HG02970 (cell line): ENCODE results near the gene JARID2.

Experiments
- ATAC-seq: cut with Tn5 transposase; IDR thresholded peaks from one replicate; pipeline ENCODE4 v1.9.1; 2021; ENCODE audit warnings: mild to moderate bottlenecking, moderate library complexity, moderate number of reproducible peaks; ENCODE audit not compliant: unreplicated experiment, low FRiP score

The JARID2 gene

DNA sequence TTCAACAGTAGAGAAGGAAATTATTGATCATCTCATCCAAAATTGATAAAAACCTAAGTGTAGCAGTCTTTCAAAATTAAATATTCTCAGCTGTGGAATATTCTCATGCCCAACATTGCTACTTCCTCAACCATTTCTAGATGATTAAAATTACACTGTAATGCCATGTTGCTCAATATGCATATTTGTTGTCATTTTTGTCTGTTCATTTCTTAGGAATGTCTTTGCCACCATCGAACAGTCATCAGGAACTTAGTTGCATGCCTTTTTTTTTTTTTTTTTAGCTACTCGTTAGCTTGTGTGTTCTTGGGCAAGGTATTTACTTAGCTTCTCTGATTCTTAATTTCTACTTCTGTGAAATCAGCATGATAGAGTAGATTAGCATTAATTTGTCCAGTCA lies 228.3 kb downstream of the JARID2 start:
- no peak for ATAC-seq

DNA sequence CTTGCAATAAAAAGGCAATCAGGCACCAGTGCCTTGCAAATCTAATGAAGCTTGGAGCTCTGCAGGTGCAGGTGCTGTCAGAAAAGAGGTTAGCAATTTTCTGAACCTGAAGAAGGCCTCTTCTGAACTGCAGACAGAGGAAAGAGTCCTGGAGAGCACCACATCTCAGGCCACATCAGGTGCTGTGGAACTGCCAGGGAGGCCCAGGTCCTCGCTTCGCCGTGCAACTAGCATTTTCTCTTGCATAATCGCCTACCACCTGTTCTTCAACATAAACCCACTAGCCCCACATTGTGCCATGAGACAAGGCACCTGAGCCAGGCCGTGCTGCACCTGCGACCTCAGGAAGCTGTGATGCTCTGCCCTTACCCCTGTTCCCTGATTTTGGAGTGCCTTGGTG lies 229.4 kb downstream of the JARID2 start:
- no peak for ATAC-seq

DNA sequence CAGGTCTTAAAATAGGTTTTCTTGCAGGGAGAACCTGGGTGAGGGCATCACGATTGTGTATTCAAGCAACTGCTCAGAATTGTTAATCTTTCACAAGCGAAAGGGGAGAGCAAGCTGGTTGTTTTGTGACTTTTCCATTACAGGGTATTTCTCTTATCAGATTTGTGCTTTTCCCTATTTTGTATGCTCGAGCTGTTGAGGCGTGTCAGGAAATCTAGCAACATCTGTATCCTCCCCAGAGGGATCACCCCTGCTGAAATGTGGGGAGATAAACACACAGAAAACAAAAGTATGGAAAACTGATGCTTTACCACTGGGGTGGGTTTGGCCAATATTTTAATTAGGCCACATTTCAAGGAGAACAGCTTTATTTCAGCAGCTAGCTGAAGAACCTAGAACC lies 230.0 kb downstream of the JARID2 start:
- ATAC-seq, result no peak

DNA sequence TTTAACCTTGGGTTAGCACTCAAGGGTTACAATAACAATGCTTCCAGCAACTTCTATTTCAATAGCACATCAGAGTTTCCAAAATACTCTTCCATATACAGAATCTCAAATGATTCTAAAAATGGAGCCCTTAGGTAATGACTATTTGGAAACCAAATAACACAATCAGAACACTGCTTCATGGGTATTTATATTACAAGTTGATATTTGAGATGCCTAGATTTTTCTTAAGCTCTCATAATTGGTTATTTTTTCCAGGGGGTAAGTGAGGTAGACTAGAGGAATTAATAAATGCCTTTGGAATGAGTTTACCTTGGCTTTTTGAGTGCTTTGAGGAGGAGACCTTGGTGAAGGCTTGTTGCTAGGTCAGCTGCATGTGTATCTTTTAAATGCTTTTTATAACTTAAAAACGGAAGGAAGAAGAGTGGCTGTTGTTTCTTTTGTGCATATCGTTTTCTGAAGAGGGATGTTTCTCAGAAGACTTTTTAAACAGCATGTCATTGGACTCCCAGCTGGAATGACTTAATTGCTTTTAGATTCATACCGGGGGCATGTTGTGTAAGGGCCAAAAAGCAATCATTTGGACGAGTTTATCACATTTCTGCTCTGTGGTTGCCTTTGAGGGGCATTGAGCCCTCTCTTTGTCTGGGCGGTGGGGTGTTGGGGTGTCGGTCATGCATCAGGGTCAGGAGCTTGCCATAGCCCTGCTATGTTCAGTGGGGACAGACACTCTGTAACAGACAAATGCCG lies 230.9 kb downstream of the JARID2 start:
- ATAC-seq, result no peak

DNA sequence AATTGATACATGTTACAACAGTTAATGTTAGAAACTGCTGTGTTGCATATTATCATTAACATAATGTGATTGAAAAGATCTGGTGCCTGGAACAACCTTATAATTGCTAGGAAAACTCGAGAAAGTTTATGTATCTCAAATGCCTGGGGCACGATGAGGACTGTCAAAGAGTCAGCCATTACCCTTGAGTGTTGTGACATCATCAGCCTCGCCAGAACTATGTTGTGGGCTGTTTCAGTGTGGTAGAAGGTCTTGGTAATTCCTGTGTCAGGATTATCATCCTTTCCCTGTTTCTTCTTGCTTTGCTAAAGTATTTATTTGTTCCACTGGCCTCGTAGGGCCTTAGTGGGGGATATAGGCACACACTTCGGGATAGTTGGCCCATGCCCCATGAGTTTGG lies 231.9 kb downstream of the JARID2 start:
- ATAC-seq, result no peak

DNA sequence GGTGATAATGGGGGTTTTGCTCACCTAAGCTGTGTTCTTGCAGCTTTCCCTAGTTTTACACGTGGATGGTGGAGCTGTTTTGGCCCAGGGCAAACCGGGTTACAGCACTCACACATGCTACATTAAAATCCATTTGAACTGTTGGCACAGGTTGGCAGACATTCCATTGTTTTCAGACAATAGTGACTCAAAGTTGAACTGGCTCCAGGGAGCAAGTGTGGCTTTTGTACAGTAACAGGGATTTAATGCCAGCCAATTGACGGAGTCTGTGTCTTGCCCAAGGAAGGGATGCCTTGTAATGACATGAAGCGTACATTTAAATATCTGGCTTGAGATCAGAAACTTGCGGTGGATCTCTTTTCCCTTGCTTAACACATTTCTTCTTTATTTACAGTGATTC lies 233.9 kb downstream of the JARID2 start:
- no peak for ATAC-seq

DNA sequence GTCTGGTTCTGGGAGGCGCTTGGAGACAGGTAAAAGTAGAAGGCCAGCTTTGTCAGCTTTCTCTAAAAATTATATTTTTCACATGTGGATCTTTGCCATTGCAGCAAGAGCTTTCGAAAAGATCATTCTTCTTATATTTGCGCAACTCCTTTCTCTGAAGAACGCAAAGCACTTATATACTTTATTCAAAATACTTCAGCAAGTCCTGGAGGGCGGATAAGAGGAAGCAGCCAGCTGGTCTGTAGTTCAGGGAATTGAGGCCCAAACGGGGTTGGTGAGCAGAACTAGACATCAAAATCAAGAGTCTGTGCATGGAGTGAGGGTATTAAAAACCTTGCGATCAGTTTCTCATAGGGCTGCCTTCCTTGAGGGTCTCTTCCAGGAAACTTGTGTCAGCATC lies 234.7 kb downstream of the JARID2 start:
- ATAC-seq, result no peak

DNA sequence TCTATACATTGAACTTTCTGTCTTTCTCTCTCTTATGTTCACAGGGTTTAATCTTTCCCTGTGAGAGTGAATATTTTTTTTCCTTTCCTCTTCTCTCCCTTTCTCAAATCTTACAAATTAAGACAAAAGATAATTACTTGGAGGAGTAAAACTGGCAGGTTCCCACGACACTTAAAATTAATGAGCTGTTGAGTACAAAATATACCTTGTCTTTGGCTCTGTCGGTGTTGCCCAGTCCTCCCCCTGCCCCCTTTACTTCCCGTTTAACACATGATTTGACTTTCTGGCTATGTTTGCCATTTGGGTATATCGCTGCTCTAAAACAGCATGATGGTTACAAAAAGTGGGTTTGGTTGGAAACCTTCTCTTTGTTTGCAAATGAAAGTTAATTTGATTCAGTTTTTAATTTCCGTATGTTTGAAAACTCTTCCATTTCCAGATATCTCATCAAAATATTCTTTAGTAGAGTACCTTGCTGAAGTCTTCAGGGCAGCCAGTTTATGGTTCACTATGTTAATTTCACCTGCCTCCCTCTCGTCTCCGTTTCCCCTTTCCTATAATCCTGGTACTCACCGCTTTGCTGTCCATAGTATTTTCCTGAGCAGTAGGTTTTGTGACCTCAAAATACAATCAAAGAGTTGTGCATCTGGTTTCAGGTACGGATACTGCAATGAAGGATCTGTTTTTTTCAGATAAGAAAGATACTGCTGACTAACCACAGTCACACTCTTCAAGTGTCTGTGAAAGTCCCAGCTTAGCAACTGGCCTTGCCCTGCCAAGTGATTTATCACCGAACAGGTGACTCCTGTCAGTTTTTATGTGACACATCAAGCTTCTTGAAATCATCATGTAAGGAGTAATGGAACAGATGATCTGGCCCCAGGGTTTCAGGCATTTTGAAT lies 235.8 kb downstream of the JARID2 start:
- no peak for ATAC-seq

DNA sequence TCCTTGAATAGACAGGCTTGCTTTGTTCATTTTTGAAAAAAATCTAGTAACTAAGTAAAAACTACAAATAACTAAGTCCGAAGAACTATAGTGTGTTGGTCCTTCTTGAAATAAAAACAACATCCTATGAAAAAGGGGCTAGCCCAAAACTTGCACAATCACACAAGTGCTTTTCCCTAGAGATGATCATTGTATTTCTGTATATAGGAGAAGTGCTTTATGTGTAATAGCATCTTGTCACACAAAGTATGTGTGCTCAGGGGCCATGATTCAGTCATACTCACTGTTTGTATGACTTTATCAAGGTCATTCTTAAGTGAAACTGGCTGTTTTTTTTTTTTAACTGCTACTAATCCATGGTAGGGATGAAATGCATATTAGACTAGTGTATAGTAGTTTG lies 237.2 kb downstream of the JARID2 start:
- ATAC-seq, result no peak

DNA sequence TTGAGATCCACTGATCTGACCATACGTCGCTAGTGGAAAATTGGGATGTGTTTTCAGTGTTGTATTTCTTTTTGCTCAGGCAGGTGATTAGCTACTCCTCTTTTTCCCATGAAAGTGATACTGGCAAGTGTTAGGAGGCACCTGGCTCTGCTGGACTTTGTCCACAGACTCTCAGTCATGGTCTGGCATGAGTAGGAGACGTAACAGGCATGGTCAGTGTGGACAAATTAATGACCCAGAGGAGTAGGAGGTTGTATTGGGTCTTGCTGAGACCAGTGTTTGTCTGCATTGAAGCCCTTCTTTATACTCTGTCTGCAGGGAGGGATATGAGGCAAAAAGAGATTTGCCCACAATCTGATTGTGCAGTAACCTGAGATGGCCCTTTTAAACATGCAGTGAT lies 238.3 kb downstream of the JARID2 start:
- no peak for ATAC-seq

DNA sequence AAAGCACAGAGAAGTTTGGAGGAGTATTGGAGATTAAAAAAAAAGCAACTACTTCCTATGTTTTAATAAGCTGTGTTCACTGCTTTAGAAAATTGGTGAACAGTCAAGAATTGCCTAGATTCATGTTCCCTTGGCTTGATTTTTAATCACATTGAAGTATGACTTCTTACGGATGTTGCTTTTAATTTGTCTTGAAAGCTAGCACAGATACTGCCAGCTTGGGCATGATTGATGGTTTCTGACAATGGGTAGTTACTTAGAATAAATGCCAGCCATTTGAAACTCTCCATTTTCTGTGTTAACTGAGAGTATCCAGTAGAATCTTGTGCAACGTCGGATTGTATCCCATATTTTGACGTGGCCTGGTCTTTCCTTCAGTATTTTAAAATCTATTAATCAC lies 239.0 kb downstream of the JARID2 start:
- ATAC-seq, result no peak

DNA sequence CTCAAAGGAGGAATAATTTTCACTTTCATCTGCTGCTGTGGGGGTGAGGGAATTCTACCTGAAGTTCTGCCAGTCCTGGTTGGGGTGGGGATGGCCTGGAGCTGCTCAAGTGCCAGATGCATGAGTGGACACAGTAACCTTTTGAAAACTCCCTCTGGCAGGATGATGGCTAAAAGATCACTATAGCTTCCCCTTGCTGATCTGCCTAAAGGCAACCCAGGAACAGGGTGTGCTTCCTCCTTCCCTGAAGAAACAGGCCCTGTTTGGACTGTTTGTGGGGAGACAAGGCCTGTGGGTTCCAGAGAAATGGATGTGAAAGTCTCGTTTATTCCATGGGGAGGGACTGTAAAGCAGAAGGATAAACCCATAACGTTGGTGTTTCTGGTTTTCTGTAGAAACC lies 240.1 kb downstream of the JARID2 start:
- ATAC-seq, result no peak

DNA sequence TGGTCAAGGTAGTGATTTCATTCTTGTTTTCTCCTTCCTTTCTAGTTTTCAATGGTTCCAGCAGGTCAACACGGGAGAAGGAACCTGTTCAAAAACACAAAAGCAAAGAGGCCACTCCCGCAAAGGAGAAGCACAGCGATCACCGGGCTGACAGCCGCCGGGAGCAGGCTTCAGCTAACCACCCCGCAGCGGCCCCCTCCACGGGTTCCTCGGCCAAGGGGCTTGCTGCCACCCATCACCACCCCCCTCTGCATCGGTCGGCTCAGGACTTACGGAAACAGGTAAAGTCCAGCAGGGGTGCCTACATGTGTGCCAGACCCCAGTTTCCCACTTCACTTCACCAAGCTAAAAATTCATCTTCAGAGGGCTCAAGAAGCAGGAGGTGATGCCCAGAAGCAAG lies 241.4 kb downstream of the JARID2 start:
- no peak for ATAC-seq

DNA sequence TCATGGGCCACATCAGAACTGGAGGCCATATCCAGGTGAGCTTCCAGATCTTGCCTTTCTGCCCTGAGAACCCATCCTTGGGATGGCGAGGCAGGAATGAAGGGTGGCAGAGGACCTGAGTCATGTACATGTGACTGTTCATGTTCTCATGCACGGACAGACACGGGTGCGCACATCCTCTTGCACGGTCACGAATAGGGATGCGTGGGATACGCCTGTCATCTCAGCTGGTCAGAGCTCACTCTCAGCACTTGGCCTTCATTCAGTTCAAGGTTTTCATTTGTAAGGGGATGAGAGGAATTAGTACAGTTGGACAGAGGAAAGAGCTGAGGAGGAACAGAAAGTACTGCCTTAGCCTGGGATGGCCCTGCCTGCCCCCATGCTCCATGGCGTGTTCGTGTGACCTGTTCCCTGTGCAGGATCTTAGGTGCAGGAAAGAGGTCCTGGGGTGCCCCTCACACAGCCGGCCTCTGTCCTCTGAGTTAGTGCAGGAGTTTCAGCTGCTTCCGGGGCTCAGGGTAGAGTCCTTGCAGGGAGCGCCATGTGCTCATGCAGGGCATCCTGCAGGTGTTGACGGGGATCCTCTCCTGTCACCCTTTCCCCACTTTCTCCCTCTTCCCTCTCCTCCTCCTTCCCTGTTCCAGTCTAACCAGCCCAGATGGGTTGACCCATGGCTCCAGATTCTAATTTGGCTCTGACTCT lies 243.5 kb downstream of the JARID2 start:
- no peak for ATAC-seq

DNA sequence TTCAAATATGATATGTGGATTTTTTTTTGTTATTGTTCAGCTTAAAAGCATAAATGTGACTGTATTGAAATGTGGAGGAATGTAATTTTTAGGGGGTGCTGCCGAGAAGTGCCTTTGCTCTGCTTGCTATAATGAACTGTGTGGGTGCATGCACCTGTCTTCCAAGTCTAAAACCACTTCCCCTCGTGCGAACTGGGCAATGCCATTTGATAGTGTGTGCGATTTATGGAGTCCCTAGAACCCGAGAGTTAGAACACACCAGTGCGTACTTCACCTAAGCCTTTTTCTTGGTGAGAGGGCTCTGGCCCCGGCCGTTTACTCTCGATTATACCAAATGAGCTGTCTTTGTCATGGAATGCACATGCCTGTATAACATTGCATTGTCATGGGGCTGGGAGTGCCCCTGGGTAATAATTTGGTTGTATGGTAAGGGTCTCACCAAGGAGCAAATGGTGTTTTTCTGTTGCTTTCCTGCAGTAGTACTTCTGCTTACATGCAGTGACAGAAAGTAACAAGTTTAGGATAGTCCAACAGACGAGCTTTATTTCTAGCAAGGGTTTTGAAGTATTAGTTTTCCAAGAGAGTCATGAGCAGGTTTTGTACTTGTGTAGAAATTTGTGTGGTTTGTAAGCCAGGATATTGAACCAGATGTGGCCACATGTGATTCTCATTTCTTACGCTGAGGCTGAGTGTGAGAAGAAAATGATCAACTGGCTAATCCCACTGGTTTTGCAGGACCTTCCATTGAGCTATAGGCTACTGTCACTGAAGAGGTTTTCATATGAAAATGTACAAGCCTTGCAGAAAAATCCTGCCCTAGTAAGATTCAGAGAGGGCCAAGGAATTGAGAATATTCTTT lies 244.6 kb downstream of the JARID2 start:
- no peak for ATAC-seq

DNA sequence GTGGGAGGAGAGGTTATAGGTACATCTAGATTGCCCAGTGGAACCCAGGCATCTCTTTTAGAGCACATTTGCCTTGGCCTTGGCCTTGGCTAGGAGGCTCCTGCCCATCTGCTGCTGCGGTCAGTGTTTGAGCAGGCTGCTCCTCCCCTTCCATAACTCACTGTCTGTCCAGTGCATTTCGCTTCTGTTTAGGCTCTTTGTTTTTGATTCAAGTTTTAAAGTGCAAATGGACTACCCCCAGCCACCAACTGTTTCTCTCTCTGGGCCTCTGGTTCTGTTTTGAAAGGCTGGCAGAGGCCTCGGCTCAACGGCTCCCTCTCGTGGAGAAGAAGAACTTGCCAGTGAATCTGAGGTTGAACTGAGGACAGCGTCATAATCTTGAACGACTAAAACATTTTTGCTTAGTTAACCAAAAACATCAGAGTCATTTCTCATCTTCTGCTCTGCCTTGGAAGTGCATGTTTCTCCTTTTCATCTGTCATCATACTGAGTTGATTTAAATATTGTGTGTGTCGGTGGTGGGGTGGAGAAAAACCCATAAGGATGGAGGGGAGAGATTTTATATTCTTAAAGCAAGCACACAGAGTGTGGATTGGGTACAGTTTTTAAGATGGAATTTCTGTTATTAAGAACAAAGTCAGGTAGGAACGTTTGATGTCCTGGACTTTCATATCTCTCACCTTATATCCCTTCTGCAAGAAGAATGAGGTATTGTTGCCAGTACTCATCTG lies 245.6 kb downstream of the JARID2 start:
- no peak for ATAC-seq

DNA sequence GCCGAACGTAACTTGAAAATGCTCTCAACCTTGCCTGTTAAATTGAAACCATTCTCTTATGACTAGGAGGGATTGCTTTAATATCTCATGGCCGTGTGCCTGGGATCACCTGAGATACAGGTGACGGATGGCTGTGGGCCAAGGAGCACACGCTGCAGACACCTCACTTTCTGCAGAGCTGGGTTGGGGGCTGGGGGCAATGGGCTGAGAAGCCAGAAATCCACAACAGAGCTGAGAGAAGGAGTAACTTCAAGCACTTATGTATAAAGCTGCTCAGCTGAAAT lies 246.1 kb downstream of the JARID2 start:
- ATAC-seq, result no peak

DNA sequence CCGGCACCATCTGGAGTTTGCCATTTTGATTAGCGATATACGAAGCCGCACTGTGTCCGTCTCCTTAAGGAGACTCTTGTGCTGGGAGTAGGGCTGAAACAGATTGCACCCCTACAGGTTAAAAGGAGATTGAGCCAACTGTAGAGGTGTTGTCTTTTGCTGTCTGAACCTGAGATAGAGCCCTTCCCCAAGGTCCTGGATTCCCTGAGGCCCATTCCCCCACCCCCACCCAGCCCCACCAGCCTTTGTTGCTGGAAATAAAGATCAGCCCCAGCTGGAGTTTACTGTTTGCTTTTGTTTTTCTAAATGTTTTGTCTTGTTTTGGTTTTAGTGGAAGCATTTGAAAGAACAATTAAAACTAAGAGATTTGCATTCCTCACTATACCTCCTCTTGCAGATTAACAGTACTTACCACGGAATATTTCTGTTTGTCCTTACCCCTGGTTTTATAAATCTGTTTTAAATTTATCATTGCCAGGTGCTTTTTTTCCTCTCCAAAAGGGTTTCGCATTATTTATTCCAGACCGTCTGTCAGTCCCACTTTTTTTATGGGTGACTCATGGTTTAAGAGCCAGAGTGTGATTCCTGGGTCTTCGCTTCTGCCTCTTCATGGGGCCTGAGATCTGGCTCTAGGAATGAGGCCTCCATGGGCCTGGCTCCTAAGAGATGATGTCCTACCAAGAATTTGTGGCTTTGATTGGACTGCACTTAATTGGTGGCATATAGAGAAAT lies 247.7 kb downstream of the JARID2 start:
- no peak for ATAC-seq

DNA sequence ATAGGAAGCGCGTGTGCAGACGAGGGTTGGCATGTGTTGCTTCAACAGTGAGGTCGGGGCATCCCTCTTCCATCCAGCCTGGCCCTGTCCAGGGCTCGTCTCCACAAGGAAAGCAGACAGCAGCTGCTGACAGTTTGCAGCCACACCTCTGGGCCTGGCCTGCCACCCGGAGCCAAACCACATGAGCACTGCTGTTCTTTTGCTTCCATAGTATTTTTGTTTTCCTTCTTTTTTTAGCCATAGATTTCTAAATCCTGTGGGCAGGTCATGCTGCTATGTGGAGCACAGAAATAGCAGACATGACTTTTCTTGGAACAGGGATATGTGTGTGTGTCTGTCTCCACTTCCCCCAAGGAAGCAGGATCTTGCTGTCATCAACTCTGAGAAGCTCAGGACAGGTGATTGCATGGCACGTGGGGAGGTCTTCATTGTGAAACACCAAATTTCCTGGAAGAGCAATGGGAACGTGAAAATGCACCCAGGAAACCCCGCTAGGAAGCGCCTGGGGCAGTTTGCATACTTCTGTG lies 249.6 kb downstream of the JARID2 start:
- no peak for ATAC-seq
